GM12878 (cell line): ENCODE data around the gene ADGRA3. TPM values are rescaled to one million over a fixed set of nuclear protein-coding genes. Genes with fewer than 3 reads are reported as not detected.

Experiments used
- HDGF ChIP-seq: fragments of 450-650 bp; IDR thresholded peaks from 2 replicates; pipeline ENCODE4 v1.6.1; 2016; ENCODE audit warnings: antibody characterized with exemption
- IRF4 ChIP-seq: IDR thresholded peaks from 2 replicates; pipeline ENCODE4 v1.6.1; 2011; ENCODE audit warnings: low read depth, low read length
- SIN3A ChIP-seq: IDR thresholded peaks from 2 replicates; pipeline ENCODE4 v1.6.1; 2012; ENCODE audit warnings: low read depth, low read length, improper control_type of control experiment
- YY1 ChIP-seq: IDR thresholded peaks from 2 replicates; pipeline ENCODE4 v1.6.1; 2011; ENCODE audit warnings: low read depth, mild to moderate bottlenecking, low read length
- ZNF207 ChIP-seq: fragments of 450-650 bp; IDR thresholded peaks from 2 replicates; pipeline ENCODE4 v1.6.1; 2014; ENCODE audit warnings: antibody characterized with exemption, mild to moderate bottlenecking, borderline replicate concordance
- ZNF217 ChIP-seq: fragments of 450-650 bp; IDR thresholded peaks from 2 replicates; pipeline ENCODE4 v1.6.1; 2017; ENCODE audit warnings: antibody characterized with exemption, mild to moderate bottlenecking
- ZNF384 ChIP-seq: IDR thresholded peaks from 2 replicates; pipeline ENCODE4 v1.6.1; 2012; ENCODE audit warnings: low read depth, mild to moderate bottlenecking, low read length, improper control_type of control experiment, borderline replicate concordance
- polyA plus RNA-seq, 11 experiments: library from polyadenylated mRNA; depleted of rRNA in 4 of 11; unstranded in 6 of 11; stranded (reverse) in 5 of 11; fragments of >200 nt; fragmentation: Nextera tagmentation in 4 of 11; fragmentation: Illumina TruSeq in 1 of 11; extraction: Ambion mirVana in 4 of 11; extraction: Trizol in 1 of 11; gene quantifications; 1 replicate in 1 of 11; 2 replicates in 10 of 11; pipeline versions ENCODE4 v1.2.1 to v1.2.3, GENCODE V29; 2011 to 2016; ENCODE audit warnings: inconsistent platforms in 2 of 11, missing spikeins in 2 of 11, low read depth in 1 of 11
- total RNA-seq, 4 experiments: library from RNA; depleted of rRNA in 3 of 4; stranded (reverse); fragments of >200 nt in 3 of 4; fragmentation: Illumina TruSeq in 1 of 4; extraction: Trizol in 1 of 4; gene quantifications; 2 replicates each; pipeline versions ENCODE4 v1.2.1 to v1.2.3, GENCODE V29; 2013 to 2021

ADGRA3 gene
- total and polyA plus RNA-seq, 10 of the 15 experiments (the other 5 are each of a cell fraction or from before 2014, with no cell fraction given): 0.24 to 66.2 (median 2.5) TPM

DNA sequence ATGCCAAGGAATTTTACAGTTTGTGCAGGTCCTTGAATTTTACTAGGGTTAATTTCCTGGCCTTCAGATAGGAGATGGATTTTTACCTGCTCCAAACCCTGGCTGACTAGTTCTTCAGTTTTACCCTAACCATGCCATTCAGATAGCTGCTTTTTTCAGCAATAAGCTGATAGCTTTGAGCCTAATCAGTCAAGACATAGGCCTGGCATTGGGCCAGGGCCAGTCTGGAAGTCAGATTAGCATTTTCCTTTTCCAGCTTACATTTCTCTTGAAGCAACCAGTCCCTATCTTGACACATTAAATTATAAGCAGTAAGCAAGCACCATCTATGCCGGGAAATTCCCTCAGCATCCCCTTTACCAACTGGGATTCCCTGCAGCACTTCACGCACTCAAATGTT lies 177.1 kb downstream of the ADGRA3 start (continued):
- TF ChIP-seq ZNF207 (no peak), ZNF384 (no peak), IRF4 (no peak), ZNF217 (no peak), HDGF (no peak), SIN3A (no peak), YY1 (no peak)

Other genes with a start within 250 kb of the ADGRA3 start
- 0.23 and 0.27 TPM in 2 replicates for gene GBA3, start 176.9 kb upstream of the ADGRA3 start, total RNA-seq (2014; rRNA removed)
- 0.18 and 0.22 TPM in 2 replicates for gene GBA3, start 176.9 kb upstream of the ADGRA3 start, total RNA-seq (2014; rRNA removed; fragmentation: Illumina TruSeq; extraction: Trizol)
- gene GBA3, start 176.9 kb upstream of the ADGRA3 start, total RNA-seq (2021): 0.19 and 0.41 TPM in 2 replicates
- 7.2 and 8.7 TPM in 2 replicates for gene GBA3, start 176.9 kb upstream of the ADGRA3 start, polyA plus RNA-seq (2011; rRNA removed)
- 0.12 and 0.19 TPM in 2 replicates for gene GBA3, start 176.9 kb upstream of the ADGRA3 start, polyA plus RNA-seq (2014; fragmentation: Illumina TruSeq; extraction: Trizol)
- under 1 TPM; 0.49 to 0.76 TPM for gene GBA3, start 176.9 kb upstream of the ADGRA3 start, polyA plus RNA-seq (2014; fragmentation: Nextera tagmentation; extraction: Ambion mirVana)
- gene GBA3, start 176.9 kb upstream of the ADGRA3 start, polyA plus RNA-seq (2014; rRNA removed): 0.04 and 0.14 TPM in 2 replicates
- gene GBA3, start 176.9 kb upstream of the ADGRA3 start, polyA plus RNA-seq (2016; fragmentation: Nextera tagmentation; extraction: Ambion mirVana): under 1 TPM; 0.10 to 0.32 TPM